Breast epithelium (tissue), 4 donors: ENCODE measurements around the gene DES. TPM values are rescaled to one million over a fixed set of nuclear protein-coding genes. Genes with fewer than 3 reads are reported as not detected.
"Not testable (repeated sequence)": the region's sequence is repeated elsewhere in the genome, so short reads cannot be mapped to it uniquely, and the experiment has no call there.

Experiments used
- DNase-seq, 2 donors: peaks; one replicate each; pipeline ENCODE4 v3.0.0-alpha.2; 2019; ENCODE audit warnings: low spot score in 2 of 2
- H3K27ac ChIP-seq, 2 donors: fragments of 200-600 bp; sonication (generic) in 1 of 2; one replicate each; pipeline ENCODE4 v1.5.1; 2016 to 2019; ENCODE audit warnings: mild to moderate bottlenecking in 1 of 2
- H3K27me3 ChIP-seq, 2 donors: fragments of 200-600 bp; sonication (generic) in 1 of 2; one replicate each; pipeline versions ENCODE4 v1.5.1 to v1.6.0; 2017 to 2019; ENCODE audit warnings: control low read depth in 1 of 2, mild to moderate bottlenecking in 1 of 2
- H3K36me3 ChIP-seq: fragments of 200-600 bp; one replicate; pipeline ENCODE4 v1.5.1; 2019
- H3K4me1 ChIP-seq, 2 donors: fragments of 200-600 bp; sonication (generic); one replicate each; pipeline ENCODE4 v1.5.1; 2016 to 2019; ENCODE audit warnings: control low read depth in 1 of 2
- H3K4me3 ChIP-seq, 3 donors: fragments of 200-600 bp; sonication (generic); 1 replicate in 2 of 3; 2 replicates in 1 of 3; pipeline ENCODE4 v1.5.1; 2016 to 2019; ENCODE audit warnings: mild to moderate bottlenecking in 3 of 3, moderate library complexity in 2 of 3
- H3K9me3 ChIP-seq, 2 donors: fragments of 200-600 bp; sonication (generic) in 1 of 2; one replicate each; pipeline ENCODE4 v1.5.1; 2016 to 2019; ENCODE audit warnings: control low read depth in 1 of 2
- CTCF ChIP-seq, 3 donors: fragments of 450-650 bp; IDR thresholded peaks; one replicate each; pipeline ENCODE4 v1.5.1; 2016 to 2017; ENCODE audit warnings: antibody characterized with exemption in 3 of 3, mild to moderate bottlenecking in 3 of 3, moderate library complexity in 3 of 3
- POLR2A ChIP-seq: fragments of 450-650 bp; IDR thresholded peaks from one replicate; pipeline ENCODE4 v1.6.1; 2016; ENCODE audit warnings: antibody characterized with exemption, mild to moderate bottlenecking, moderate library complexity
- POLR2AphosphoS5 ChIP-seq, 3 donors: sonication (generic); formaldehyde crosslinking; IDR thresholded peaks; one replicate each; pipeline ENCODE4 v1.6.1; 2017; ENCODE audit warnings: antibody characterized with exemption in 3 of 3
- intact Hi-C: fragments of 100-400 bp; cut with DNase I; formaldehyde crosslinking; loops from one replicate; pipeline ENCODE4 v1.15.1; 2023; ENCODE audit warnings: low total_unique reads
- total RNA-seq, 3 donors: library from RNA; depleted of rRNA; stranded (reverse); fragments of >200 nt; gene quantifications; one replicate each; pipeline ENCODE4 v1.1.0, GENCODE V29; 2016

The DES gene
- total RNA-seq, 3 donors from 2014 or later: 17.1 to 29.6 (median 29.5) TPM

- peaks cover 0 to 5% of the 10 kb centered on the region in 2 donors for H3K4me1 ChIP-seq
- no peak for DNase-seq
- intact Hi-C loops: loop anchor here (10.0 kb wide), 1 partner anchor 119 kb away; no protein-coding TSS in a partner anchor
Measured at GRCh38 chr2:219405958-219406860, 12.0 kb upstream of the DES start.

DNA sequence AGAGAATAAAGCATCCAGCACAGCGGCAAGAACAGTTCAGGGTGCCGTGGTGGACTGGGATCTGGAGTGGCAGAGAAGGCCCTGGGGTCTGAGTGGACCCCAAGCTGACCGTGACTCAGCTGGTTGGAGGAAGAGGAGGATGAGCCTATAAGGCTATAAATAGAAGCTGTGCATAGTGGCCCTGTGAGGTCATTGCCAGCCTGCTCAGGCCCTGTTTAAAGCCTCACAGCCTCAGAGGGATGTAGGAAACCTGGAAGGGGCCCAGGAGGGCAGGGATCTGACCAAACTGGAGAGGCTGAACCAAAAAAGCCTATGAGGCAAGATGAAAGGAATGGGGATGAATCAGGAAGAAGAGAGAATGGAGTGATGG, 11.3 kb upstream of the DES start:
- Histone ChIP-seq H3K9me3 (no peaks in the 10 kb centered on the region), H3K4me3 (no peak overlapping the region), H3K27ac (no peak overlapping the region), H3K27me3 (no peaks in the 10 kb centered on the region), H3K4me1 (peaks cover 0 to 5% of the 10 kb centered on the region in 2 donors), H3K36me3 (no peaks in the 10 kb centered on the region)
- no peak for DNase-seq
- no peak for TF ChIP-seq CTCF (IDR thresholded peaks at IDR 0.05)
- no peak for TF ChIP-seq POLR2AphosphoS5 (IDR thresholded peaks at IDR 0.05)
- no peak for TF ChIP-seq POLR2A
- intact Hi-C loops: loop anchor here (10.0 kb wide), 1 partner anchor 118 kb away; no protein-coding TSS in a partner anchor

More at GRCh38 chr2:219405958-219406860, 12.0 kb upstream of the DES start:
- no peaks in the 10 kb centered on the region for H3K36me3 ChIP-seq
- H3K27ac ChIP-seq: no peak overlapping the region
- no peaks in the 10 kb centered on the region for H3K27me3 ChIP-seq
- no peak overlapping the region for H3K4me3 ChIP-seq
- no peak for TF ChIP-seq CTCF (IDR thresholded peaks at IDR 0.05)
- no peaks in the 10 kb centered on the region for H3K9me3 ChIP-seq

- H3K27ac ChIP-seq: not testable (repeated sequence)
Measured at GRCh38 chr2:219407343-219407742, 10.8 kb upstream of the DES start.

DNA sequence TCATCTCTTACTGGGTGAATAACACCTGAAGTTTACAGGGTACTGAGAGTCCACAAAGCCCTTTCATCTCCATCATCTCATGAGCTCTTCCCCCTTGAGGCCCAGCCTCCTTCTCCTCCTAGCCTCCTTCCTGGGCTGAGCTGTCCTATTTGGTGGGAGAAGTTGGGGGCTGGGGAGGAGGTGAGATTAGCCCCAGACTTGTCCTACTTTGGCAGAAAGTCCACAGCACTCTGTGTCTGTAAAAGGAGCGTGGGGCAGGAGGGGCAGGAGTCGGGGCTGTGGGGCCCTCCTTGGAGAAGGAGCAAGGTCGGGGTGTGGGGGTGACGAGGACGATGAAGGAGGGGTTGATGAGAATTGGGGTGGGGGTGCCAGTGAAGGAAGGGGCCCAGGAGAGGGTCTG, 10.0 kb upstream of the DES start:
- H3K27ac ChIP-seq: no peak overlapping the region
- intact Hi-C loops: loop anchor here (10.0 kb wide), 1 partner anchor 117 kb away; no protein-coding TSS in a partner anchor
- no peak for DNase-seq

More at GRCh38 chr2:219407343-219407742, 10.8 kb upstream of the DES start:
- H3K36me3 ChIP-seq, H3K4me1 ChIP-seq, H3K4me3 ChIP-seq, H3K27me3 ChIP-seq, H3K9me3 ChIP-seq, DNase-seq: not testable (repeated sequence)
- intact Hi-C loops: loop anchor here (10.0 kb wide), 1 partner anchor 117 kb away; no protein-coding TSS in a partner anchor

DNA sequence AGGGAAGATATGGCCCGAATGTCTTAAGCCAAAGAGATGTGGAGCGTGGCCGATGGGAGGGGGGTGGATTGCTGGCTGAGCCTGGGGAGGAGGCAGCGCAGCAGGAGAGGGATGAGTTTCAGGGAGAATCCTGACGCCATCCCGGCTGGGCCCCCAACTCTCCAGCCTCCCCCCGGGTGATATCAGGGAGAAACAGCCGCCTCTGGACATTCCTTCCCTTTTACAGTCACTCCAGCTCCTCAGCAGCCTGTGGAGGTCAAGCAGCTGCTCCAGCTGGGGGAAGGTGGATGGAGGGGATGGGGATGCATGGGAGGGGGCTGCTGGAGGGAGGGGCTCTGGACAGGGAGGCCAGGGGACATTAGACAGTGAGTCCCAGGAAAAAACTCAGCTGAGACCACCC, 9.5 kb upstream of the DES start:
- Histone ChIP-seq H3K27ac (no peak overlapping the region), H3K9me3 (no peaks in the 10 kb centered on the region), H3K36me3 (no peaks in the 10 kb centered on the region), H3K27me3 (no peaks in the 10 kb centered on the region), H3K4me3 (no peak overlapping the region), H3K4me1 (no peaks in the 10 kb centered on the region)
- no peak for TF ChIP-seq POLR2AphosphoS5 (IDR thresholded peaks at IDR 0.05)
- no peak for TF ChIP-seq CTCF (IDR thresholded peaks at IDR 0.05)
- no peak for TF ChIP-seq POLR2A
- DNase-seq: no peak
- intact Hi-C loops: loop anchor here (10.0 kb wide), 1 partner anchor 116 kb away; no protein-coding TSS in a partner anchor

More for the DNA sequence above, 10.0 kb upstream of the DES start:
- Histone ChIP-seq H3K36me3 (no peaks in the 10 kb centered on the region), H3K27me3 (no peaks in the 10 kb centered on the region), H3K9me3 (no peaks in the 10 kb centered on the region), H3K4me1 (no peaks in the 10 kb centered on the region), H3K4me3 (no peak overlapping the region)
- TF ChIP-seq POLR2AphosphoS5 (IDR thresholded peaks at IDR 0.05) (no peak), CTCF (IDR thresholded peaks at IDR 0.05) (no peak), POLR2A (no peak)
